DMS153 treated with DMSO at 0.1 percent for 48 hours (cell line): ENCODE measurements around the gene RUNX2.

Experiments
- DNase-seq: peaks from one replicate; lab custom pipeline; 2025; ENCODE audit not compliant: unreplicated experiment; lab: John Stamatoyannopoulos, UW

The RUNX2 gene

DNA sequence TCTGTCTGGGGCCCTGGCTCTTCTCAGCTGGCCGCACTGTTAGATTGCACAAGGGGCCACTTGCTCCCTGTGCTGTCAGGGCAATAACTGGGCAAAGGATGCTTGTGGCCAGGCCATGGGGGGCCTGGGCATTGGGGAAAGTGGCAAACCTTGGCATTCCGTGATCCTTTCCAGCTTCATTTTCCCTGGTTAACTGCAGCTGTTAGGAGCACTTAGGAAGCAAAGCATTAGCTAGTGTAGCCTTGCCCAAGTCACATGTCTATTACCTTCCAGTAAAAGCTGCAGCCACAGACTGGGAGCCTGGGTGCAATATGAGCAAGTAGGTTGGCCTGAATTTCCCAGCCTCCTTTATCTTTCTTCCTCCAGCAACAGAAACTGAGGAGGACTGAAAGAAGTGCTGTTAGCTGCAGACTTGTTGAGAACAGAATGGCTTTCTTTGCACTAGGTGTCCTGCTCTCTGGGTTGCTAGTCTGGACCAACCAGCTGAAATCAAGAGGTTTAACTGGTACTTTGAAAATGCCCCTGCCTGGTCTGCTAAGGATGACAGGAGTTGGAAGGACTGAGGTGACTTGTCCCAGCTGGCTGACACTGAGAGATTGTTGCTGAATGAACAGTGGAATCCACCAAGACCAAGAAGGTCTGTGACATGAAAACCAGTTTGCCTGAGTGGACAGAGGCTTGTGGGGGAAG lies 361.9 kb downstream of the RUNX2 start:
- no peak for DNase-seq

DNA sequence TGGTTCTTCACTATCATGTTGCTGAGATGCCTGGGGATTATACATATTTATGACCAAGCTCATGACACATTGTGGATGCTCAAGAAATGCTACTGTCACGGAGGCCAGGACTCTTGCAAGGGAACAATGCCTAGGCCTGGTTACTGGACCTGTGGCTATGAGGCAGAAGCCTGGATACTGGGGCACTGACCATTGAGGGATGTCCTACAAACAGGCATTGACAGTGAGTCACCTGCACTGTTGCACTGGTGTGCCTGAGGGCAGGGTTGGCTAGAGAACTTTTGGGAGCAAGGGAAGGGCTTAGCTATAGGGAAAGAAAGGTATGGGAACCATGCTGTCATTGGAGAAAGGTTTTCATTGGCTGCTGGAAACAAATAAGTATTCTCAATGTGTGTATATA lies 362.7 kb downstream of the RUNX2 start:
- no peak for DNase-seq

DNA sequence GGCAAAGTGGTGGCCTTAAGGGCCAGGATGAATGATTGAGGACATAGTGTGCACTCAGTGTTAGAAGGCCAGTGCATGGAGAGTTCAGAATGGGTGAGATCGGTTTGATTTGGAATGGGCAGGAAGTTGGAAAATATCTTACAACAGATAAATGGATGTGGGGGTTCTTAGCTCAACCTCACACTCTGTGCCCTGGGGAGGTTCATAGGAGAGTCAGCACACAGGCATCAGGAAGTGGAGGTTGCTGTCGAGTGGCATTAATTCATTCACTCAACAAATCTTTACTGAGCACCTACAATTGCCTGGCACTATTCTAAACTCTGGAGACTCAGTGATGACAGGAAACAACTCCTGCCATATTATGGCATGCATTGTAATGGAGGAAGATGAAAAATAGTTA lies 363.3 kb downstream of the RUNX2 start:
- DNase-seq, result no peak

DNA sequence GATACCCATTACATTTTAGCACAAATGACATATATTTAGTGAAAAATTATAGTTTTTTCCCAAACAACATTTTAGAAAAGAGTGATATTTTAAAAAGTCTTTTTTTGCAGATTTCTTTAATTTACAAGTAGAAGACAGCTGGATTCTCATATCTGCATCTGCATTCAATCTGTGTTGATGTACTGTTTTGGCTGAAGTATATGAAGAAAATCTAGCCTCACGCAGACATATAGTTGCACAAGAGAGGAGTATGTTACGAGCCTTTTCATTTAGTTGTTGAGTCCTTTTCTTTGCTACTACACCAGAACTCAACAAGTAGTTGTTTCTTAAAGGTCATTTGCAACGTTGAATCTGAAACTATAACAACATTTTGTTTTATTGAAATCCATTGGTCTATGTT lies 363.9 kb downstream of the RUNX2 start:
- DNase-seq, result no peak

DNA sequence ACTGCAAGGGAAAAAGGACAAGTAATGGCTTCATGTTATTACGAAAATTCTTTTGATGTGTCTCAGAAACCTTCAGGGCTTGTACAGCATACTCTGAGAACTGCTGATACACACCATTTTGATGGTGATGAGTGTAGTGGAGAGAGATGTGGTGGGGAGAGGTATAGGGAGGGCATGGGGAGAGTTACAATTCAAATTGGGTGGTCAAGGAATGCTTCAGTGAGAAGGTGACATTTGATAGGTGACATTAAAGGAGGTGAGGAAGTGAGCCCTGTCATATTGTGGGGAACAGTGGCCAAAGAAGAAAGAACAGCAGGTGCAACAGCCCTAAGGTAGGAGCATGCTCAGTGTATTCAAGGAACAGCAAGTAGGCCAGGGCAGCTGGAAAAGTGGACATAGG lies 368.6 kb downstream of the RUNX2 start:
- DNase-seq, result no peak

DNA sequence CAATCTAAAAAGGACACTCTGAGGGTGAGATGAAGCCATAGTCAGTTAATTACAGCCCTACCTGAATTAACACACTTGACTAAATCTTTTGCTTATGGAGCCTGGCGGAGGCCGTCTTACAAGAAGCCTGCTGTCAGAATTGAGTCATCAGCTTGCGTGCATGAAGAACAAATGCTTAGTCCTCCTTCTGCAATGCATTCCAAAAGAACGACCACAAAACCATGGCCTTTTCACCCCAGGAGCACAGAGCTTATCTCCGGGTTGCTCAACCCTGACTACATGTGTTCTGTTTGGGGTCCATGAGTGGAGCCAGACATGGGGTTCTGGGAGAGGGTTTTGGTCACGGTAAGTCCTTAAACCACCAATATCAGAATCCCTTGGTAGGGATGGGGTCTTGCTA lies 369.5 kb downstream of the RUNX2 start:
- DNase-seq, result no peak

DNA sequence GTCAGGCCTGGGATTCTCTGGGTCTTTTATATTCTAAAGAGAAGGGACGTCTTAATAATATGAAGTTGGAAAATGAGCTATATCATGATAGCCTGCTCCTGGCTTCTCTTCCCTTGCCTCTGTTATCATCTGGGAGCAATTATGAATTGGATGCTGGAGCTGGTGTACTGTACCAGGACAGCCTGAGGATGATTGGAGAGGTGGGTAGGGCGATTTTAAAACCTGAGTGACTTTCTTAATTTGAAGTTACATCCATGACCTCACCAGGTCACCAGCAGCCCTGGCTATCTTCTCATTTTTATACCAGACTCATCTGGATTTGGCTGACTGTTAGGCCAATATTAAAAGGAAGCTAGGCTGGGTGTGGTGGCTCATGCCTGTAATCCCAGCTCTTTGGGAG lies 369.9 kb downstream of the RUNX2 start:
- DNase-seq, result no peak

DNA sequence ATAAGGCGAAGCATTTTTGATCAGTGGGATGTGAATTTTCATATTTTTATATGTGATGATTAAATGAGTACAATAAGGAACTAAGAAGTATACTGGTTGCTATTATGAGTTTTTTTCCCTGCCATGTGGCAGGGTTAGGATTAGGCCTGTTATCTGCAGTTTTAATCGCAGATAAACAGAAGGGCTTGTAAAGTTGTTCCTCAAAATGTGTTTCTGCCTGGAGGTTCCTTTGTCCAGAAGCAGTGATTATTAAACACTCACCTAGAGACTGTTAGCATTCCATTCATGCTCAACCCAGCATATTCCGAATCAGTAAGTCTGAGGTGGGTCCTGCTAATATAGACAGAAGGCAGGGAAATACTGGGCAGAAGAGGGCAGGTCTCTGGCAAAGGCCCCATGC lies 371.5 kb downstream of the RUNX2 start:
- no peak for DNase-seq

DNA sequence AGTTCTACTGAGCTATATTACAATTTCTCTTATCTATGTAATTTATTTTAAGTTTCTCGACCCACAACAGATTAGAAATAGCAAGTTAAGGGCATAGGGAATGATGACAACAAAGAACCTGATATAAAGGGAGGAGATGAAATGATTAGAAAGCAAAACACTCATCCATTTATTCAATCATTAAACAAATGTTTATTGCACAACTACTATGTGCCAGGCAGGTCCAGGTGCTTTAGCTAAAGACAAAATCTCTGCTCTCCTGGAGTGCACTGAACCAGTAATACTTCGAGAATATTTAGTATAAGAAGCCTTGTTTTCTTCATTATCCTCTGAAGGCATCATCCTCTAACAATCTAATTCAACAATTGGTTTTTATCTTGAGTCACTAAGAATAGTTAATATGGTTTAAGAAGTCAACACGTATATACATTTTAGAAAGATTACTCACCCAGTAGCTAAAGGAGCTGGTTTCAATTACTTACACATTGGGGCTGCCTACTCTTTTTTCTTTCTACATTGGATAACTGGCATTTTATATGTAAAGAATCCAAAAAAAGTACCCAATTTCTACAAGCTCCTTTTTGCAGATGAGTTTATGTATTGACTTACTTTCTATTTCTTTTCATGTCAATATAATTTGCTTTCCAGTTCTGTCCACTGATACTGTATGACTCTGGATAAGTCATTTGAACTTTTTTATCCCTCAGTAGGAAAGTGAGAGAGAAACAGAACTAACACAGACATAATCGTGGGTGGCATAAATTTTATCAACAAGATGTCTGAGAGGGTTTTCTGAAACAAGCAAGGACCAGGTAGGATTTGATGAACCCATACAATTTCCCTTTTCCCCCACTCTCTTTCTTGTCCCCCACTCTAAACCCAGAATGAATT lies 375.0 kb downstream of the RUNX2 start:
- no peak for DNase-seq

DNA sequence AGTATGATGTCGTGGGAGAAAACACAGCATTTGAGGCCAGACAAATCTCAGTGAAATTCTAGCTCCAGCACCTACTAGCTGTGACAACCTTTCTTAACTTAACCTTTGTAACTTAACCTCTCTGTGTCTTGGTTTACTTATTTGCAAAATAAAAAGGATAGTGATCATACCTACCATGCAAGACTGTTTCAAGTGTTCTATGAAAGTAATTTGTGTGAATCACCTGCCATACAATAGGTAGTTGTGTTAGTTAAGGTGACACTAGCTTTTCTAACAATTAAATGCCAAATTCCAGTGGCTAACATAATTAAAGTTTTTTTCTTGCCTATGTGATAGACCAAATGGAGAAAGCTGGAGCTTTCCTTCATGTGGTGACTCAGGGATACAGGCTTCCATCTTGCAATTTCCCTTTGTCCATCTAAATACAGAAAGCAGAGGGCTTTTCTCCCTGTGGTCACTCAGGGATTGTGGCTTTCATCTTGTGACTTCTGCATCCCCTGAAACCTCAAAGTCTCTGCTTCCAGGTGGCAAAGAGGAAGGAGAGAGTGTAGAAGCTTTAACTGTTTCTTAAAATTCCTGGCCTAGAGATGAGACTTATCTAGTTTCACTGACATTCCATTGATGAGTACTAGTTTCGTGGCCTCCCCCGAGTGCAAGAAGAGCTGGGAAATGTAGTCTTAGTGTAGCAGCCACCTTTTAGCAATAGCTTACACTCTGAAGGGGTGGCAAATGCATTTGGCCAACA lies 376.1 kb downstream of the RUNX2 start:
- no peak for DNase-seq

DNA sequence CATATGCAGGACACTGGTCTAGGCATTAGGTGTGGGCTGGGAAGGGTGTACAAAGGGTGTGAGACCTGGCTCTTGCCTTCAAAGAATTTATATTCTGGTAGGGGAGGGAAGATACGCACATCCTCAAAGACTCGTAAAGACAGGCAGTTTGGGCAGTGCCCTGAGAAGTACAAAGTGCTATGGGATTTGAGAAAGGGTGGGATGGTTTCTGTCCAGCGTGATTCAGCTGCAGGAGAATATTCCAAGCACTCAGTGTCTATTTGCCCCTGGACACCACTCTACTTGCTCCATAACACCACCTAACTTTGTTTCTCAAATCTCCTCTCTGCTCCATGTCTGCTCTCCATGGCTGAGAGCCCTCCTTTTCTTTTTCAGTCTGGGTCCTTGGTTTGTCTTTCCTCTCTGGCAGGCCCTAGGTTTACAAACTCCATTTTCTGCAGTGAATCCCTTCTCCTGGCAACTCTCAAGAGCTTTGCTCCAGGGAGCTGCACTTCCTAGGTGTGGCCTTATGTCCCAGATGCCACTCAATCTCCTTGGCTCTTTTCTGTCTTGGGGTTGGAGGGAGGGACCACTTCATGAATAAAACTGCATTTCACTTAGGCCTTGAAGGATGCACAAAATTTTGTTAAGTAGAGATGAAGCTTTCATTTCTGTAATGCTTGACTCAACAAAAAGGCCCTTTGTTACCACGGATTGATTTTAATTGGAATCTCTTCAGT lies 377.2 kb downstream of the RUNX2 start:
- no peak for DNase-seq

DNA sequence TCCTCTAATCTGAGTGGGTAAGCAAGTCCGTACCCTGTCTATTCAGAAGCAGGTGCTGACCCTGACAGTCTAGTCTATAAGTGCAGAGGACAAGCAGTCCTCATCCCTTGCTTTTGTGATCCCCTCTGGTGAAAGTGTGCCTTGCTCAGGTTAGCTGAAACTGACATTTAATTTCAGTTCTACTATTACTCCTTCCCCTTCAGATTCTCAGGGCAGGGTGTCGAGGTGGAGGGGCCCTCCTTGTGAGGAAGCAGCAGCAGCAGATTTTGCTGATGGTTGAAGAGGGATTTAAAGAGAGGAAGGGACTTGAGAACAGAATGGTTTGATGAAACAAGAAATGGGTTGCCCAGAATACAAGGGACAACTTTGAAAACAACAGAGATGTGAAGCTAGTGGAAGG lies 378.2 kb downstream of the RUNX2 start:
- DNase-seq, result no peak

DNA sequence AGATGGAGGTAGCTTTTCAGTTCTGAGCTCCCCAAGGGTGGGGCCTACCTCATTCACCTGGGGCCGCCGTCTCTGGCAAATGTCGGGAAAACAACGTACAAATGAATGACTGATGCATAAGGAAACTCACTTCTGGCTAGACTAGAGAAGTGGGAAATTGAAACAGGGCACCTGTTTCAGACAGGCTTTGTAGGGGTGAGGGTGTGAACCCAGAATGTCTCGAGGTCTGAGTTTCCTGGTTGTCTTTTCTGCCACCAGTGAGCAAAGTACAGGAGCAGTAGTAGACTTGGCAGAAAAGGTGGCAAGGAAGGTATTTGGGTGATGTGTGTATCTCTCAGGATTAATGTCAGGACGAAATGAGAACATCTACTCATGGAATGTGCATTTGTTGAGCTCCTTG lies 379.0 kb downstream of the RUNX2 start:
- no peak for DNase-seq

DNA sequence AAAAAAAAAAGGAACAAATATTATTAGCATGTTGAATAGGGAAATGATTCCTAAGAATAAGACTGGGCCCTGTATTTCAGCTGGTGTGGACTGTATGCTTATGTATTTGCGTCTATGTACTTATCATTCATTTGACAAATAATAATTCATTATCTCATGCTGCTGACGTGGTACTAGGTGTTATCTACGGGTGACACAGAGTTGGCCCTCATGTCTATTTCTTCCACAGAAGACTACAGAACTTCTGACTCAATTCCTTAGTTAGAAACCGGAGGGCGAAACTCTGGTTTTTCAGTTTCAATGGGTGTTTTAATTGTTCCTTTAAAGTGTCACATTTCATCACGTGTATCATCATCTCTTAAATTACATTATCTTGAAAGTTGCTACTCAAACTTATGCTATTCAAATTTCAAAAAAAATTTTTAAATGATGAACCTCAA lies 381.7 kb downstream of the RUNX2 start:
- DNase-seq, result no peak

DNA sequence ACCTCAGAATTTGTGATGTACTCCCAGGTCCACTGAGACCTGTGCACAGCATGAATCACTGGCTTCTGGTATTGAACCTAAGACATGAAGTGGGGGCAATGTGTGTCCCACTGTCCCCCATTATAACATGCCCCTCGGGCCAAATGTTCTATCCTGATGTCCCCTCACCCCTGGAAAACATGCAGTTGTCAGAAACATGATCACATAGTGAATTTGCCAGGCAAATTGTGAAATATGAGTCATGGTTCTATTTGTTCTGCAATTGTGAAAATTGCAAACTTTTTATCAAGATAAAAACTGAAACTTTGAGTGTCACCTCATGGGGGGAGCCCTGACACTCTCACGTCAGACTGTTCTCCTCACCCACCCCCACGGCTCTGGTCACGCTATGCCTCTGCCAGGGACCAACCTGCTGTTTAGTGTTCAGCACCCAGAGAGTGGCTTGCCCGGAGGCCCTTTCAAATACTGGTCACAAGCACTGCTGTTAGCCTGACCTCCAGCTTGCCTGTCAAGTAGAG lies 382.2 kb downstream of the RUNX2 start:
- no peak for DNase-seq

DNA sequence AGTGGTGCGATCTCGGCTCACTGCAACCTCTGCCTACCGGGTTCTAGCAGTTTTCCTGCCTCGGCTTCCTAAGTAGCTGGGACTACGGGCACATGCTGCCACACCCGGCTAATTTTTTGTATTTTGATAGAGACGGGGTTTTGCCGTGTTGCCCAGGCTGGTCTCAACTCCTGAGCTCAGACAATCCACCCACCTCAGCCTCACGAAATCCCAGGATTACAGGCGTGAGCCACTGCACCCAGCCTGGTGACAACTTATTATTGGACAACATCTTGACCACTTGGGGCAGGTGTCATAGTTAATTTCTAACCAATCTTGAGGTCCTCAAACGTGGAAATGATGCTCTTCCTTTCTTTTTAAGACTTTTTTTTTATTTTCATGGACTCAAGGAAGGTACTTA lies 383.9 kb downstream of the RUNX2 start:
- DNase-seq, result no peak

DNA sequence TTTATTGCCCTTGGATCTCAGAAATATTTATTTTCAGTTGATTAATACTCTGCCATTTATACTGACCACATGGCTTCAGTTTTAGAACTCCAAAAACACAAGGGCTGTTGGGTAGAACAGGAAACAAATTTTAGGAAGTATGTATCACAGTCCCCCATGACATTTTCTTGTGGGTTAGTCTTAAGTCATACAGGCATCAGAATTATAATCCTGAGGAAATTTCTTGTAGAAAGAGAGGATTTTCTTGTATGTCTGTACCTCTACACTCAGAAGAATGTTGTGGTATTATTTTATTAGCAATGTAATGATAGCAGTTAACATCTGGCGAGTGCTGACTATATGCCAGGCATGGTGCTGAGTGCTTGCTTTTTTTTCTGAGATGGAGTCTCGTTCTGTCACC lies 384.7 kb downstream of the RUNX2 start:
- no peak for DNase-seq
